C4-2B (cell line): ENCODE data around the gene CD209.
"Not testable (repeated sequence)": the region's sequence is repeated elsewhere in the genome, so short reads cannot be mapped to it uniquely, and the experiment has no call there.

Experiments
- H3K27ac ChIP-seq: fragments of 450-650 bp; 2 replicates; pipeline ENCODE4 v1.5.1; 2017
- ZFX ChIP-seq: fragments of 450-650 bp; IDR thresholded peaks from 2 replicates; pipeline ENCODE4 v1.6.1; 2017
- TF ChIP-seq, protein P1 (sequence below): fragments of 450-650 bp; conservative IDR thresholded peaks from 2 replicates; pipeline ENCODE4 v1.5.1; 2017; ENCODE audit warnings: mild to moderate bottlenecking

CD209 gene, protein sequence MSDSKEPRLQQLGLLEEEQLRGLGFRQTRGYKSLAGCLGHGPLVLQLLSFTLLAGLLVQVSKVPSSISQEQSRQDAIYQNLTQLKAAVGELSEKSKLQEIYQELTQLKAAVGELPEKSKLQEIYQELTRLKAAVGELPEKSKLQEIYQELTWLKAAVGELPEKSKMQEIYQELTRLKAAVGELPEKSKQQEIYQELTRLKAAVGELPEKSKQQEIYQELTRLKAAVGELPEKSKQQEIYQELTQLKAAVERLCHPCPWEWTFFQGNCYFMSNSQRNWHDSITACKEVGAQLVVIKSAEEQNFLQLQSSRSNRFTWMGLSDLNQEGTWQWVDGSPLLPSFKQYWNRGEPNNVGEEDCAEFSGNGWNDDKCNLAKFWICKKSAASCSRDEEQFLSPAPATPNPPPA

DNA sequence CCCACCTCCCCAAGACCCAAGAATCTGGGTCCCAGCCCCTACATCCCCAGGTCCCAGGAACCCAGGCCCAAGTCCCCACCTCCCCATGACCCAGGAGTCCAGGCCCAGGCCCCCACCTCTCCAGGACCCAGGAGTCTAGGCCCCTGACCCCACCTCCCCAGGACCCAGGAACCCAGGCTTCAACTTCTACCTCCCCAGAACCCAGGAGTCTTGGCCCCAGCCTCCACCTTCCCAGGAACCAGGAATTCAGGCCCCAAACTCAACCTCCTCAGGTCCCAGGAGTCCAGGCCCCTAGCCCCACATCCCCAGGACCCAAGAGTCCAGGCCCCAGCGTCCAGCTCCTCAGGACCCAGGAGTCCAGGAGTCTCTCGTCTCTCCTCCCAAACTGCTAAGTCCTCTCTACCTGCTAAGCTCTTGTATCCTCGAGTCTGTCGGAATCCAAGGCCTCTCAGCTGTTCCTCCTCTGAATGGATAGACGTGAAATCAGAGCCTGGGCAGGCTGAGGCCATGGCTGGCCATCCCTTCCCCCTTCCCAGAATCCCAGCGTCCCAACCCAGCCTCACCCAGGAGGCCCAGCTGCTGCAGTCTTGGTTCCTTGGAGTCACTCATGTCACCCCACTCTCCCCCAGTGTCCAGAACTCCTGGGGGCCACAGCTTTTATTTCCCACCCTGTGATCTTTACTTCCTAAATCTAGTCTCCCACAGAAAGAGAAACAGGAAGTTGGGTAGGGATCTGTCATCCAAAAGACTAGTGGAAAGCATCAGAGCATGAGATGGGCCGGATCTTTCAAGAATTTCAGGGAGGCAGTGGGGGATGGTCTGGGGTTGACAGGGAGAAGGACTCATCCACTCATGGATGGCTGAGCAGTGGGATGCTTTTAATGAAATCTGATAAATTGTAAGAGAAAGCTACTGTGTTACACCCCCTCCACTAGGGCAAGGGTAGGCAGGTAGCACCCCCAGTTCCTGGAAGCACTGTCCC lies at the start of gene CD209:
Gene CD209, minus strand, starts transcription at position 632 of the 982 bp plus-strand sequence. Its CDS starts 23 bp downstream, at position 609.
- TF ChIP-seq, protein P1, sequence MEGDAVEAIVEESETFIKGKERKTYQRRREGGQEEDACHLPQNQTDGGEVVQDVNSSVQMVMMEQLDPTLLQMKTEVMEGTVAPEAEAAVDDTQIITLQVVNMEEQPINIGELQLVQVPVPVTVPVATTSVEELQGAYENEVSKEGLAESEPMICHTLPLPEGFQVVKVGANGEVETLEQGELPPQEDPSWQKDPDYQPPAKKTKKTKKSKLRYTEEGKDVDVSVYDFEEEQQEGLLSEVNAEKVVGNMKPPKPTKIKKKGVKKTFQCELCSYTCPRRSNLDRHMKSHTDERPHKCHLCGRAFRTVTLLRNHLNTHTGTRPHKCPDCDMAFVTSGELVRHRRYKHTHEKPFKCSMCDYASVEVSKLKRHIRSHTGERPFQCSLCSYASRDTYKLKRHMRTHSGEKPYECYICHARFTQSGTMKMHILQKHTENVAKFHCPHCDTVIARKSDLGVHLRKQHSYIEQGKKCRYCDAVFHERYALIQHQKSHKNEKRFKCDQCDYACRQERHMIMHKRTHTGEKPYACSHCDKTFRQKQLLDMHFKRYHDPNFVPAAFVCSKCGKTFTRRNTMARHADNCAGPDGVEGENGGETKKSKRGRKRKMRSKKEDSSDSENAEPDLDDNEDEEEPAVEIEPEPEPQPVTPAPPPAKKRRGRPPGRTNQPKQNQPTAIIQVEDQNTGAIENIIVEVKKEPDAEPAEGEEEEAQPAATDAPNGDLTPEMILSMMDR, result no peak
- no peak for TF ChIP-seq ZFX
- H3K27ac ChIP-seq, result no peak within 1 kb of the TSS

DNA sequence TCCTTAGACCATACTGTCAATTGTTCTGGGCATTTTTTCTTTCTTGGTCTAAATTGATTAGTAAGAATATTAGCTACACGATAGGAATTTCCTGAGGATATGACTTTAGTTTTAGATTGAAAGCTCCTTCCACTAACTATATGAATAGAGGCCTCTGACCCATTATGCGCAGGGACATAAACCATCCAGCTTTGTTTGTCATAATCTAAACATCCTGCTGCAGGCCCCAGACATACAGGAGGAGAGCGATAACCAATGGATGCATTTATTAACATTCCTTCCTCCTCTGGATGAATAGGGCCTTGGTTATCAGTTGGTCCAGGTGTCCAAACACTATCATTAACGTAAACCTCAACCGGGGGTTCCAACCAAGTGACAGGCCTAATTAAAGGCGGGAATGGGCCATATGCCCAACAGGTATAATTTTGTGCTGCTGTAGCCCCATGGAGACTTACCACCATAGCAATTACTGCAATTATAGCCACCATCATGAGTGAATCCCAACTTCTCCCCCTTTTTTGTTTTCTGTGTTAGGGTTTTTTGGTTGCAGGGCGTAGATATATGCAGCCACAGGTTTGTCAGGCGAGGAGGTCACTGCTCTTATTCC lies 48.3 kb upstream of the CD209 start:
- H3K27ac ChIP-seq, result no peak overlapping the region
- no peak for TF ChIP-seq ZFX
- TF ChIP-seq, protein P1, result no peak

DNA sequence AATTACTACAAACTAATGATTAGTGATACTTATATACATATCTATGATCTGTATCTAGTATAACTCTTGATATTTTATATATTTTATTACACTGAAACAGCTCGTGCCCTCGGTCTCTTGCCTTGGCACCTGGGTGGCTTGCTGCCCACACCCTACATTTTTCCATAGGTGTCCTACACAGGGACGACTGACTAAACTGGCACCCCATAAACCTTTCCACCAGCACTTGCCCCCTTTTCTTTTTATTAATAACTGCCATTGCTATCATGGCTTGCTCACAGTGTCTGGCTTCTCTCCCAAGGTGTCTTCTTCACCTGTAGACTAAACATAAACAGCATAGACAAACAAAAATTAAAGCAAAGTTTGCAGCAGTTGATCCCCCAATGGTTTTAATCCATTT lies 46.2 kb upstream of the CD209 start:
- no peak overlapping the region for H3K27ac ChIP-seq
- TF ChIP-seq, protein P1, result no peak
- TF ChIP-seq ZFX, result no peak

DNA sequence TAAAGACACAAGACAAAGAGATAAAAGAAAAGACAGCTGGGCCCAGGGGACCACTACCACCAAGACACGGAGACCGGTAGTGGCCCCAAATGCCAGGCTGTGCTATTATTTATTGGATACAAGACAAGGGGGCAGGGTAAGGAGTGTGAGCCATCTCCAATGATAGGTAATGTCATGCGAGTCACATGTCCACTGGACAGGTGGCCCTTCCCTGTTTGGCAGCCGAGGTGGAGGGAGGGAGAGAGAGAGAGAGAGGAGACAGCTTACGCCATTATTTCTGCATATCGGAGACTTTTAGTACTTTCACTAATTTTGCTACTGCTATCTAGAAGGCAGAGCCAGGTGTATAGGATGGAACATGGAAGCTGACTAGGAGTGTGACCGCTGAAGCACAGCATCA lies 45.4 kb upstream of the CD209 start:
- H3K27ac ChIP-seq, result not testable (repeated sequence)

DNA sequence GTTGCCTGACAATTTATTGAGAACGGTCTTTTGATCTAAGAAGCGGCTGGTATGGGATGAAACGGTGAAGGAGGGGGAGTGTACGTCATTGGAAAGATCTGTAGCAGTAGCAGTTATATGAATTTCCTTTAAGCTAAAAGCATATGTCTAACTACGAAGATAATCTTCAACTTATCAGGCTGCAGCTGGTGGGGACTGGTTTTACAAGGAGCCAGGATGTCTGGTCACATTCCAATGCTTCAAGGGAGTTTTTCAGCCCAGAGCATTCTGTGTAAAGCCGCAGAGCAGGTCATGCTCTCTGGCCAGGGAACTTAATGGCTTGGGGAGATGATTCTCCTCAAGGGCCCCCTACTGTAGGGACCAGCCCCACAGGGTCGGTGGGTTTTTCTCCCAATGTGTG lies 44.9 kb upstream of the CD209 start:
- no peak overlapping the region for H3K27ac ChIP-seq
- TF ChIP-seq, protein P1, result no peak
- TF ChIP-seq ZFX, result no peak

DNA sequence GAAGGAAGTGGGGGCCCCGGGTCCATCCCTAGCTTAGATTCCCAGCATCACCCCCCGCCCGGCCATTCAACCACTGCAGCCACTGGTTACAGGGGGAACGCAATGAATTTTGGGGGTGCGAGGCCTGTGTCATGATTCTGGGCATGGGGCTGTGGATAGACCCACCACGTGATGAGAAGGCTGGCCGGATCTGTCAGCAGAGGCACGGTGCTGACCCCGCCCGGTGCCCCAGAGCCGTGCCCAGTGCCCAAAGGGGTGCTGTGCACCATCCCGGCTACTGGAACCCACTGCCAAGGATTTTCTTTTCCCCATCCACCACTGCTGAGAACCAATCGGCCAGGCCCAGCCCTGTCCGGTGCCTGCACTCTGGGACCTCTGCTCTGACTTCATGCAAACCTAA lies 43.1 kb upstream of the CD209 start:
- no peak overlapping the region for H3K27ac ChIP-seq
- no peak for TF ChIP-seq ZFX
- TF ChIP-seq, protein P1, result no peak

DNA sequence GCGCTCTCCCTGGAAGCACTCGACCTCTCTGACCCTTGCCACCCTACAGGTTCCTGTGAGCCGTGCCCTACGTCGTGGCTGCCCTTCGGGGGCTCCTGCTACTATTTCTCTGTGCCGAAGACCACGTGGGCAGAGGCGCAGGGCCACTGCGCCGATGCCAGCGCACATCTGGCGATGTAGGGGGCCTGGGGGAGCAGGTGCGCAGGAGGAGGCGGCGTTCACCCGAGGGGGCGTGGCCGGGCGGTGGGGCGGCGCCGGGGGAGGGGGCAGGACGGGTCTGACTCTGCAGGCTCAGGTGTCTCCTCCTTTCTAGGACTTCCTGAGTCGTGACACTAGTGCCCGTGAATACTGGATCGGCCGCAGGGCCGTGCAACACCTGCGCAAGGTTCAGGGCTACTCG lies 42.1 kb upstream of the CD209 start:
- H3K27ac ChIP-seq, result no peak overlapping the region
- TF ChIP-seq ZFX, result no peak
- TF ChIP-seq, protein P1, result no peak
